Neuron (in vitro differentiated cells): ENCODE results near the gene SPDYC.

Source experiments
- H2AFZ ChIP-seq: one replicate; pipeline ENCODE4 v1.6.1; 2013; ENCODE audit warnings: low read depth, mild to moderate bottlenecking, inconsistent platforms, low read length, moderate library complexity
- H3K27me3 ChIP-seq: one replicate; pipeline ENCODE4 v1.6.1; 2013; ENCODE audit warnings: low read length; ENCODE audit not compliant: insufficient read depth
- H3K36me3 ChIP-seq: one replicate; pipeline ENCODE4 v1.6.1; 2013; ENCODE audit warnings: low read length; ENCODE audit not compliant: insufficient read depth
- H3K4me1 ChIP-seq: one replicate; pipeline ENCODE4 v1.6.1; 2013; ENCODE audit warnings: low read length; ENCODE audit not compliant: insufficient read depth
- H3K4me3 ChIP-seq: 2 replicates; pipeline ENCODE4 v1.5.1; 2013; ENCODE audit warnings: mild to moderate bottlenecking, low read length, moderate library complexity
- H3K9me3 ChIP-seq: one replicate; pipeline ENCODE4 v1.6.1; 2013; ENCODE audit warnings: low read length

The SPDYC gene

GRCh38 chr11:65130631-65131416, 39.2 kb upstream of the SPDYC start:
- no peaks in the 10 kb centered on the region for H3K27me3 ChIP-seq
- peaks cover 61% of the 10 kb centered on the region for H3K36me3 ChIP-seq
- no peak overlapping the region for H3K4me3 ChIP-seq
- peaks cover 19% of the 10 kb centered on the region for H3K4me1 ChIP-seq
- no peak overlapping the region for H2AFZ ChIP-seq
- no peaks in the 10 kb centered on the region for H3K9me3 ChIP-seq

GRCh38 chr11:65131417-65131776, 38.6 kb upstream of the SPDYC start:
- H2AFZ ChIP-seq, result no peak overlapping the region
- peaks cover 55% of the 10 kb centered on the region for H3K36me3 ChIP-seq
- H3K4me3 ChIP-seq, result no peak overlapping the region
- H3K27me3 ChIP-seq, result no peaks in the 10 kb centered on the region
- peaks cover 23% of the 10 kb centered on the region for H3K4me1 ChIP-seq
- no peaks in the 10 kb centered on the region for H3K9me3 ChIP-seq

GRCh38 chr11:65131895-65132237, 38.2 kb upstream of the SPDYC start:
- H3K36me3 ChIP-seq, result peaks cover 50% of the 10 kb centered on the region
- peaks cover 23% of the 10 kb centered on the region for H3K4me1 ChIP-seq
- H3K9me3 ChIP-seq, result no peaks in the 10 kb centered on the region
- H3K4me3 ChIP-seq, result no peak overlapping the region
- H3K27me3 ChIP-seq, result no peaks in the 10 kb centered on the region
- no peak overlapping the region for H2AFZ ChIP-seq

GRCh38 chr11:65132238-65132987, 37.6 kb upstream of the SPDYC start:
- H3K4me3 ChIP-seq, result peak overlapping the region; percentile 83
- H2AFZ ChIP-seq, result no peak overlapping the region
- H3K36me3 ChIP-seq, result peaks cover 48% of the 10 kb centered on the region
- no peaks in the 10 kb centered on the region for H3K27me3 ChIP-seq
- H3K4me1 ChIP-seq, result peaks cover 23% of the 10 kb centered on the region
- no peaks in the 10 kb centered on the region for H3K9me3 ChIP-seq

GRCh38 chr11:65132988-65133700, 36.9 kb upstream of the SPDYC start:
- no peaks in the 10 kb centered on the region for H3K27me3 ChIP-seq
- peak overlapping the region; percentile 83 for H3K4me3 ChIP-seq
- H3K4me1 ChIP-seq, result peaks cover 23% of the 10 kb centered on the region

GRCh38 chr11:65133724-65134123, 36.3 kb upstream of the SPDYC start:
- Histone ChIP-seq H3K4me3 (peak overlapping the region; percentile 83), H3K27me3 (no peaks in the 10 kb centered on the region), H3K9me3 (no peaks in the 10 kb centered on the region), H3K36me3 (peaks cover 39% of the 10 kb centered on the region), H3K4me1 (peaks cover 23% of the 10 kb centered on the region), H2AFZ (no peak overlapping the region)

More at GRCh38 chr11:65132988-65133700, 36.9 kb upstream of the SPDYC start:
- no peak overlapping the region for H2AFZ ChIP-seq
- H3K36me3 ChIP-seq, result peaks cover 42% of the 10 kb centered on the region
- no peaks in the 10 kb centered on the region for H3K9me3 ChIP-seq

- peaks cover 23% of the 10 kb centered on the region for H3K4me1 ChIP-seq
- H3K27me3 ChIP-seq, result no peaks in the 10 kb centered on the region
- H3K9me3 ChIP-seq, result no peaks in the 10 kb centered on the region
- peak within 1 kb of the TSS; percentile 83 for H3K4me3 ChIP-seq
- H2AFZ ChIP-seq, result peak within 1 kb of the TSS; percentile 44
- H3K36me3 ChIP-seq, result peaks cover 32% of the 10 kb centered on the region
Measured at GRCh38 chr11:65134240-65134951, 35.6 kb upstream of the SPDYC start, which contains the start of gene SYVN1. TSS of gene SYVN1 (minus strand) at chr11:65134519. CDS start at chr11:65133601, 918 bp downstream.

- H3K27me3 ChIP-seq, result no peaks in the 10 kb centered on the region
- no peaks in the 10 kb centered on the region for H3K9me3 ChIP-seq
- peak overlapping the region; percentile 44 for H2AFZ ChIP-seq
- H3K36me3 ChIP-seq, result peaks cover 25% of the 10 kb centered on the region
- peak overlapping the region; percentile 83 for H3K4me3 ChIP-seq
- peaks cover 23% of the 10 kb centered on the region for H3K4me1 ChIP-seq
Measured at GRCh38 chr11:65134952-65135632, 34.9 kb upstream of the SPDYC start.

- Histone ChIP-seq H3K4me3 (peak overlapping the region; percentile 83), H2AFZ (peak overlapping the region; percentile 44), H3K9me3 (no peaks in the 10 kb centered on the region), H3K4me1 (peaks cover 23% of the 10 kb centered on the region), H3K27me3 (no peaks in the 10 kb centered on the region), H3K36me3 (peaks cover 22% of the 10 kb centered on the region)
Measured at GRCh38 chr11:65135633-65136145, 34.3 kb upstream of the SPDYC start.

- Histone ChIP-seq H3K4me1 (peaks cover 23% of the 10 kb centered on the region), H3K4me3 (no peak overlapping the region), H3K9me3 (no peaks in the 10 kb centered on the region), H2AFZ (no peak overlapping the region), H3K36me3 (peaks cover 12% of the 10 kb centered on the region), H3K27me3 (no peaks in the 10 kb centered on the region)
Measured at GRCh38 chr11:65136515-65137096, 33.4 kb upstream of the SPDYC start.

- Histone ChIP-seq H3K27me3 (peaks cover 2% of the 10 kb centered on the region), H2AFZ (no peak overlapping the region), H3K9me3 (peaks cover 2% of the 10 kb centered on the region)
Measured at GRCh38 chr11:65141896-65142494, 28.0 kb upstream of the SPDYC start.

More at GRCh38 chr11:65141896-65142494, 28.0 kb upstream of the SPDYC start:
- Histone ChIP-seq H3K4me1 (no peaks in the 10 kb centered on the region), H3K36me3 (no peaks in the 10 kb centered on the region), H3K4me3 (no peak overlapping the region)
